H1 (cell line): ENCODE data around the gene CXCL3. TPM values are rescaled to one million over a fixed set of nuclear protein-coding genes. Genes with fewer than 3 reads are reported as not detected.

Source experiments
- CTCF ChIA-PET: fragments of 300-600 bp; sonication (Branson Sonifier 250); formaldehyde crosslinking; loops from one replicate; lab custom pipeline; 2021; ENCODE audit not compliant: partially characterized antibody; lab: Charles Lee
- POLR2A ChIA-PET: fragments of 300-600 bp; sonication (Branson Sonifier 250); formaldehyde crosslinking; loops from one replicate; lab custom pipeline; 2021; ENCODE audit warnings: inconsistent platforms; ENCODE audit not compliant: partially characterized antibody; lab: Charles Lee
- DNase-seq, 2 experiments: peaks; one replicate each; pipeline versions ENCODE4 v3.0.0 to v3.0.0-alpha.2; 2010 to 2022; ENCODE audit warnings: low spot score in 2 of 2, low read depth in 1 of 2, mixed read lengths in 1 of 2
- FAIRE-seq: peaks from 2 replicates; lab custom pipeline; 2011; peaks lifted over from hg19 to GRCh38; lab: Jason Lieb, UNC
- H2AFZ ChIP-seq: 2 replicates; pipeline ENCODE4 v1.8.1; 2012; ENCODE audit warnings: low read length, inconsistent platforms
- H2AK5ac ChIP-seq: 2 replicates; pipeline ENCODE4 v1.6.1; 2013; ENCODE audit warnings: low read depth, low read length
- H2BK120ac ChIP-seq: replicated peaks from 2 replicates; pipeline ENCODE3; 2013; ENCODE audit warnings: low read depth, low read length, inconsistent platforms
- H2BK12ac ChIP-seq: 2 replicates; pipeline ENCODE4 v1.6.1; 2013; ENCODE audit warnings: low read depth, low read length
- H2BK15ac ChIP-seq: 2 replicates; pipeline ENCODE4 v1.6.1; 2013; ENCODE audit warnings: low read length
- H2BK20ac ChIP-seq: 2 replicates; pipeline ENCODE4 v1.6.1; 2013; ENCODE audit warnings: low read length
- H2BK5ac ChIP-seq: 2 replicates; pipeline ENCODE4 v1.6.1; 2013; ENCODE audit warnings: low read depth, low read length
- H3K14ac ChIP-seq: 2 replicates; pipeline ENCODE4 v1.6.1; 2013; ENCODE audit warnings: inconsistent platforms; ENCODE audit not compliant: insufficient read length
- H3K18ac ChIP-seq: 2 replicates; pipeline ENCODE4 v1.6.1; 2013; ENCODE audit warnings: low read length; ENCODE audit errors: extremely low read depth
- H3K23ac ChIP-seq: 2 replicates; pipeline ENCODE4 v1.6.1; 2013; ENCODE audit warnings: inconsistent platforms; ENCODE audit not compliant: insufficient read length
- H3K23me2 ChIP-seq: 2 replicates; pipeline ENCODE4 v1.6.1; 2013; ENCODE audit warnings: low read depth, low read length
- H3K27ac ChIP-seq: 2 replicates; pipeline ENCODE4 v1.6.1; 2011; ENCODE audit warnings: low read depth, low read length, inconsistent platforms
- H3K27me3 ChIP-seq, 4 experiments: replicated peaks in 1 of 4; 1 replicate in 1 of 4; 2 replicates in 3 of 4; pipeline versions ENCODE4 v1.6.1 to v1.8.1; 2011 to 2013; ENCODE audit warnings: low read length in 3 of 4, mild to moderate bottlenecking in 3 of 4, inconsistent platforms in 2 of 4, mixed read lengths in 2 of 4, moderate library complexity in 1 of 4; ENCODE audit not compliant: control insufficient read depth in 3 of 4, insufficient read depth in 3 of 4; ENCODE audit errors: extremely low read depth in 1 of 4
- H3K36me3 ChIP-seq, 4 experiments: 2 replicates each; pipeline versions ENCODE4 v1.6.1 to v1.8.1; 2011 to 2013; ENCODE audit warnings: mild to moderate bottlenecking in 4 of 4, low read length in 3 of 4, moderate library complexity in 2 of 4, control low read depth in 1 of 4, inconsistent platforms in 1 of 4; ENCODE audit not compliant: insufficient read depth in 4 of 4, control insufficient read depth in 2 of 4
- H3K4ac ChIP-seq: replicated peaks from 2 replicates; pipeline ENCODE3; 2013; ENCODE audit warnings: low read length, low read depth, mixed read lengths, inconsistent platforms; ENCODE audit not compliant: insufficient read length
- H3K4me1 ChIP-seq, 4 experiments: replicated peaks in 1 of 4; 1 replicate in 1 of 4; 2 replicates in 3 of 4; pipeline versions ENCODE4 v1.6.1 to v1.8.1; 2011 to 2013; ENCODE audit warnings: low read length in 3 of 4, inconsistent platforms in 2 of 4, mixed read lengths in 1 of 4; ENCODE audit not compliant: insufficient read depth in 4 of 4, control insufficient read depth in 3 of 4
- H3K4me2 ChIP-seq, 2 experiments: 2 replicates each; pipeline versions ENCODE4 v1.6.1 to v1.8.1; 2011 to 2013; ENCODE audit warnings: low read depth in 2 of 2, low read length in 2 of 2, control low read depth in 1 of 2, inconsistent platforms in 1 of 2, mild to moderate bottlenecking in 1 of 2; ENCODE audit not compliant: insufficient read depth in 1 of 2
- H3K4me3 ChIP-seq, 4 experiments: fragments of 200-600, 300-600 bp in 1 of 4; sonication (generic), shearing (Covaris generic), sonication (Bioruptor Twin) in 1 of 4; 2 replicates each; pipeline versions ENCODE4 v1.5.1 to v1.8.1; 2011 to 2016; ENCODE audit warnings: low read length in 4 of 4, low read depth in 3 of 4, control low read depth in 2 of 4, inconsistent platforms in 2 of 4, mild to moderate bottlenecking in 2 of 4, mixed read lengths in 1 of 4, moderate library complexity in 1 of 4; ENCODE audit not compliant: insufficient read depth in 2 of 4; ENCODE audit errors: extremely low read depth in 1 of 4
- H3K56ac ChIP-seq: replicated peaks from 2 replicates; pipeline ENCODE3; 2013; ENCODE audit warnings: low read depth, mild to moderate bottlenecking, mixed read lengths, low read length, inconsistent platforms; ENCODE audit not compliant: insufficient read length
- H3K79me1 ChIP-seq: 2 replicates; pipeline ENCODE4 v1.6.1; 2013; ENCODE audit warnings: low read depth, low read length, control low read depth
- H3K79me2 ChIP-seq, 2 experiments: 2 replicates each; pipeline versions ENCODE4 v1.6.1 to v1.8.1; 2012 to 2013; ENCODE audit warnings: low read length in 2 of 2, mild to moderate bottlenecking in 2 of 2, inconsistent platforms in 1 of 2; ENCODE audit not compliant: insufficient read depth in 2 of 2, control insufficient read depth in 1 of 2
- H3K9ac ChIP-seq, 4 experiments: replicated peaks in 1 of 4; 1 replicate in 1 of 4; 2 replicates in 3 of 4; pipeline versions ENCODE4 v1.6.1 to v1.8.1; 2011 to 2013; ENCODE audit warnings: low read depth in 3 of 4, low read length in 3 of 4, control low read depth in 2 of 4, mild to moderate bottlenecking in 2 of 4, moderate library complexity in 2 of 4, inconsistent platforms in 1 of 4; ENCODE audit errors: extremely low read depth in 1 of 4
- H3K9me3 ChIP-seq, 2 experiments: 2 replicates each; pipeline versions ENCODE4 v1.6.1 to v1.8.1; 2012 to 2013; ENCODE audit warnings: mild to moderate bottlenecking in 2 of 2, moderate library complexity in 2 of 2, control low read depth in 1 of 2, inconsistent platforms in 1 of 2, low read depth in 1 of 2, low read length in 1 of 2, mixed read lengths in 1 of 2; ENCODE audit not compliant: insufficient read depth in 2 of 2
- H4K20me1 ChIP-seq, 2 experiments: replicated peaks in 1 of 2; 2 replicates each; pipeline versions ENCODE3 to v1.8.1; 2011 to 2013; ENCODE audit warnings: inconsistent platforms in 2 of 2, low read length in 2 of 2, mild to moderate bottlenecking in 1 of 2; ENCODE audit not compliant: insufficient read depth in 2 of 2, control insufficient read depth in 1 of 2
- H4K5ac ChIP-seq: 2 replicates; pipeline ENCODE4 v1.6.1; 2013; ENCODE audit warnings: low read length, low read depth, mixed read lengths, inconsistent platforms; ENCODE audit not compliant: insufficient read length
- H4K8ac ChIP-seq: 2 replicates; pipeline ENCODE4 v1.8.0; 2013; ENCODE audit warnings: mild to moderate bottlenecking, moderate library complexity, low read length, inconsistent platforms; ENCODE audit not compliant: insufficient read depth; ENCODE audit errors: extremely low read depth
- H4K91ac ChIP-seq: replicated peaks from 2 replicates; pipeline ENCODE3; 2013; ENCODE audit warnings: low read length, mixed read lengths, inconsistent platforms; ENCODE audit not compliant: insufficient read length
- BACH1 ChIP-seq: IDR thresholded peaks from 2 replicates; pipeline ENCODE4 v1.6.1; 2012; ENCODE audit warnings: low read length, improper control_type of control experiment
- E2F6 ChIP-seq: IDR thresholded peaks from 2 replicates; pipeline ENCODE4 v1.6.1; 2012; ENCODE audit warnings: inconsistent platforms
- FOSL1 ChIP-seq: IDR thresholded peaks from 2 replicates; pipeline ENCODE4 v1.6.1; 2011; ENCODE audit warnings: mild to moderate bottlenecking, low read depth, low read length, moderate library complexity; ENCODE audit not compliant: insufficient read depth
- GABPA ChIP-seq: IDR thresholded peaks from 2 replicates; pipeline ENCODE4 v1.6.1; 2011; ENCODE audit warnings: mild to moderate bottlenecking, low read length, moderate library complexity, borderline replicate concordance; ENCODE audit not compliant: insufficient read depth
- HDAC2 ChIP-seq, 2 experiments: fragments of 300-600 bp in 1 of 2; sonication (generic) in 1 of 2; IDR thresholded peaks; 2 replicates each; pipeline ENCODE4 v1.6.1; 2011 to 2012; ENCODE audit warnings: low read depth in 2 of 2, low read length in 2 of 2, mild to moderate bottlenecking in 2 of 2, moderate library complexity in 2 of 2, borderline replicate concordance in 1 of 2, inconsistent platforms in 1 of 2
- HDAC6 ChIP-seq: IDR thresholded peaks from one replicate; pipeline ENCODE4 v1.7.1; 2012; ENCODE audit warnings: low read depth, mild to moderate bottlenecking, inconsistent platforms, low read length, moderate library complexity
- KDM1A ChIP-seq: fragments of 200-600, 300-600 bp; sonication (generic); IDR thresholded peaks from 2 replicates; pipeline ENCODE4 v1.7.1; 2016; ENCODE audit warnings: mild to moderate bottlenecking, low read length, borderline replicate concordance
- KDM4A ChIP-seq: IDR thresholded peaks from one replicate; pipeline ENCODE4 v1.7.1; 2012; ENCODE audit warnings: low read depth, mild to moderate bottlenecking, moderate library complexity, low read length, inconsistent platforms; ENCODE audit not compliant: severe bottlenecking
- NRF1 ChIP-seq: IDR thresholded peaks from 2 replicates; pipeline ENCODE4 v1.6.1; 2011; ENCODE audit warnings: mild to moderate bottlenecking, low read depth, low read length, improper control_type of control experiment
- POLR2AphosphoS5 ChIP-seq: IDR thresholded peaks from 2 replicates; pipeline ENCODE4 v1.6.1; 2011; ENCODE audit warnings: low read depth, low read length
- SP4 ChIP-seq: IDR thresholded peaks from 2 replicates; pipeline ENCODE4 v1.6.1; 2012; ENCODE audit warnings: low read length, inconsistent platforms
- SRF ChIP-seq: IDR thresholded peaks from 2 replicates; pipeline ENCODE4 v1.6.1; 2011; ENCODE audit warnings: mild to moderate bottlenecking, low read depth, low read length, moderate library complexity
- SUZ12 ChIP-seq: fragments of 200-600 bp; sonication (generic); IDR thresholded peaks from 2 replicates; pipeline ENCODE4 v1.6.1; 2012; ENCODE audit warnings: mild to moderate bottlenecking, inconsistent platforms, low read length, moderate library complexity, mixed read lengths
- TAF7 ChIP-seq: optimal IDR thresholded peaks from 2 replicates; pipeline ENCODE3; 2011; ENCODE audit warnings: low read depth, mild to moderate bottlenecking, inconsistent platforms, low read length, moderate library complexity, borderline replicate concordance
- WGBS, 2 experiments: shearing (Covaris generic) in 1 of 2; methylation state at CpG; one replicate each; pipeline versions ENCODE4 v1.1.6 to v1.1.7; 2013 to 2015; ENCODE audit warnings: low lambda C conversion rate in 2 of 2, mixed read lengths in 2 of 2, inconsistent platforms in 1 of 2, low coverage in 1 of 2, missing lambda C conversion rate in 1 of 2; ENCODE audit not compliant: insufficient replicate concordance in 2 of 2, insufficient coverage in 1 of 2, insufficient read length in 1 of 2; ENCODE audit errors: extremely low coverage in 1 of 2, missing lambda C conversion rate in 1 of 2; 5-methylcytosine and 5-hydroxymethylcytosine counted together
- polyA plus RNA-seq, 7 experiments: library from polyadenylated mRNA; depleted of rRNA in 3 of 7; stranded (reverse) in 5 of 7; unstranded in 2 of 7; fragments of >200 nt in 5 of 7; fragments of 200-250 nt in 2 of 7; gene quantifications; 1 replicate in 5 of 7; 2 replicates in 1 of 7; 4 replicates in 1 of 7; pipeline versions ENCODE4 v1.2.1 to v1.2.3, GENCODE V29; 2011 to 2013; ENCODE audit warnings: missing spikeins in 2 of 7, mixed read lengths in 2 of 7
- total RNA-seq: library from RNA; stranded (reverse); fragmentation: NEBNext Ultra II Directional; extraction: Animal tissue kit (Norgen Biotek cat#: 25700); gene quantifications from 2 replicates; pipeline ENCODE4 v1.2.1, GENCODE V29; 2021

The CXCL3 gene
- total and polyA plus RNA-seq, 2 of the 8 experiments (the other 6 are each of a cell fraction or from before 2014, with no cell fraction given) = 3.1 to 5.2 TPM

GRCh38 chr4:74023709-74024108 is 14.8 kb downstream of the CXCL3 start:
- Histone ChIP-seq H3K4ac (no peak overlapping the region), H3K23ac (no peak overlapping the region), H3K4me1 (no peaks in the 10 kb centered on the region), H3K36me3 (no peaks in the 10 kb centered on the region), H3K4me2 (no peak overlapping the region), H3K79me2 (no peaks in the 10 kb centered on the region), H3K4me3 (no peak overlapping the region), H4K8ac (no peak overlapping the region), H3K9ac (no peak overlapping the region), H3K18ac (no peak overlapping the region), H3K27me3 (no peaks in the 10 kb centered on the region), H2BK5ac (no peak overlapping the region), H3K23me2 (no peaks in the 10 kb centered on the region), H2BK12ac (no peak overlapping the region), H3K14ac (no peak overlapping the region), H4K5ac (no peak overlapping the region), H2BK120ac (no peak overlapping the region), H3K79me1 (no peaks in the 10 kb centered on the region), H3K56ac (no peak overlapping the region), H4K20me1 (no peaks in the 10 kb centered on the region), H4K91ac (no peak overlapping the region), H3K9me3 (no peaks in the 10 kb centered on the region), H2AFZ (no peak overlapping the region), H2BK15ac (no peak overlapping the region), H2AK5ac (no peak overlapping the region), H2BK20ac (no peak overlapping the region), H3K27ac (no peak overlapping the region)
- WGBS, 2 experiments = 94% methylated on average over 2 of the region's 2 CpGs; no CpG with 5 or more reads in 1 of the 2 experiments
- ChIA-PET POLR2A (interaction anchor here (0.6 to 1.1 kb wide), 2 partner anchors 12 to 14 kb away, joined by 3 read pairs; no protein-coding TSS in a partner anchor), CTCF (interaction anchor here (1.2 kb wide), 1 partner anchor 25 kb away, joined by 4 read pairs; the partner anchor contains the start of gene CXCL5)
- FAIRE-seq = no peak
- no peak for DNase-seq
- no peak for TF ChIP-seq SP4
- no peak for TF ChIP-seq NRF1
- no peak for TF ChIP-seq FOSL1
- no peak for TF ChIP-seq KDM4A
- TF ChIP-seq BACH1 = no peak
- no peak for TF ChIP-seq HDAC2 (IDR thresholded peaks at IDR 0.05; ENCODE audit: borderline replicate concordance in 1 of 2, low read depth in 2 of 2, low read length in 2 of 2)
- no peak for TF ChIP-seq POLR2AphosphoS5
- no peak for TF ChIP-seq KDM1A
- TF ChIP-seq SRF = no peak
- no peak for TF ChIP-seq GABPA
- TF ChIP-seq SUZ12 = no peak
- TF ChIP-seq TAF7 = no peak
- no peak for TF ChIP-seq E2F6
- TF ChIP-seq HDAC6 = no peak
